ENCODE results near the gene SLC10A3.

The SLC10A3 gene

DNA sequence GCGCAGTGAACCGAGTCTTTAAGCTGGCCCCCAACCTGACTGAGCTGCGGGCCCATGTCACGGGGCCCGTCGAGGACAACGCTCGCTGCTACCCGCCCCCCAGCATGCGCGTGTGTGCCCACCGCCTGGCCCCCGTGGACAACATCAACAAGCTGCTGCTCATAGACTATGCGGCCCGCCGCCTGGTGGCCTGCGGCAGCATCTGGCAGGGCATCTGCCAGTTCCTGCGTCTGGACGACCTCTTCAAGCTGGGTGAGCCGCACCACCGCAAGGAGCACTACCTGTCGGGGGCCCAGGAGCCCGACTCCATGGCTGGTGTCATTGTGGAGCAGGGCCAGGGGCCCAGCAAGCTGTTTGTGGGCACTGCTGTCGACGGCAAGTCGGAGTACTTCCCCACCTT is 30.1 kb downstream of the SLC10A3 start:
- no peak for DNase-seq

DNA sequence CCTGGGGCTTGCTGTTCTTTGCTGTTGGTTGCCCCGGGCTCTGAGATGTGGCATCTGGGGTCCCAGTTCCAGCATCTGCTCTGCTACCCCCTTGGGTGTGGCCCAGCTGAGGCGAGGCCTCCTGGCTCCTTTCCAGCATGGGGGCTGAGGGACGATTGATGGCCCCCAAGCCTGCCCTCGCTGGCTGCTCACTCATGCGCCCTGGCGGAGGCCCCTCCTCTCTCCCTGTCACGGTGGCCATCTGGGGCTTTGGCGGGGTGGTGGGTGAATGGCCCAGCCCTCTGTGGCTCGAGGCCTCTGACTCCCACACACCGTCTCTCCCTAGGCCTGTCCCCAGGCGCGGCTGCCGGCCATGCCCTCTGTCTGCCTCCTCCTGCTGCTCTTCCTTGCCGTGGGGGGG is 30.6 kb downstream of the SLC10A3 start:
- no peak for DNase-seq

- DNase-seq = no peak
Measured at GRCh38 chrX:154458954-154459778, 31.3 kb downstream of the SLC10A3 start.

DNA sequence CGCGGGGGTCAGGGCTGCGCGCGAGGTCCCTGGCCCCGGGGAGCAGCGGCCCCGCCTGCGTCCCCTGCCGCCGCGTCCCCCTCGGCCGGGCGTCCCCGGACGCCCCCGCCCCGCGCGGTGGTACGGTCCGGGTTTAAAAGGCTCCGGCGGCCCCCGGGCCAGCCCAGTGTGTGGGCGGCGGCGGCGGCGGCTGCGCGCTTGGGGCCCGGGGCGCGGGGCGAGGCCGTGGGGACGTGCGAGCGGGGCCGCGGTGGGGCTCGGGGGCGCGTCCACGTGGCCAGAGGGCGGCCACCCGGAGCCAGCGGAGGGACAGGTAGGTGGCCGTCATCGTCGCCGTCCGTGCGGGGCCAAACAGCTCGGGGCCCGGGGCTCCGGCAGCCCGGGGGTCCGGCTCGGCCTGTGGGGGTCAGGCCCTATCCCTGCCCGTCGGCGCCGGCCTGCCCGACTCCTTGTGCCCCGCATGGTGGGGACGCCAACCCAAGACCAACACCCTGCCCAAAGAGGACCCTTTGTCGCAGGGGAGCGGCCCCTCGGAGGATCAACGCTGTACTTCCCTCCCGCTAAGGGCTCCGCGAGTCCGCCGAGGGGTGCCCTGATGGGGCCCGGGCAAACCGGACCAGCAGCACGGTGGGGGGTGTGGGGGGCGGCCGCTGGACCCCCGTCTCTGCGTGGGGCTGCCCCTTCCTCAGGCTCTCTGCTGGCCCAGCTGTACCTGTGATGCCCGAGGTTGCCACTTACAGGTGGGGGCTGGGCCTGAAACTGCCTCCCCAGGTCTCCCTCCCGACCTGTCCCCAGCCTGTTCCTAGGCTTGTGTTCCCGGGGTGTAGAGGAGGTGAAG is 32.1 kb downstream of the SLC10A3 start, which contains the start of gene PLXNA3:
Gene PLXNA3 (plus strand): TSS at position 166 of the 838 bp plus-strand sequence. CDS start 1,903 bp downstream, outside the sequence.
- DNase-seq = no peak

DNA sequence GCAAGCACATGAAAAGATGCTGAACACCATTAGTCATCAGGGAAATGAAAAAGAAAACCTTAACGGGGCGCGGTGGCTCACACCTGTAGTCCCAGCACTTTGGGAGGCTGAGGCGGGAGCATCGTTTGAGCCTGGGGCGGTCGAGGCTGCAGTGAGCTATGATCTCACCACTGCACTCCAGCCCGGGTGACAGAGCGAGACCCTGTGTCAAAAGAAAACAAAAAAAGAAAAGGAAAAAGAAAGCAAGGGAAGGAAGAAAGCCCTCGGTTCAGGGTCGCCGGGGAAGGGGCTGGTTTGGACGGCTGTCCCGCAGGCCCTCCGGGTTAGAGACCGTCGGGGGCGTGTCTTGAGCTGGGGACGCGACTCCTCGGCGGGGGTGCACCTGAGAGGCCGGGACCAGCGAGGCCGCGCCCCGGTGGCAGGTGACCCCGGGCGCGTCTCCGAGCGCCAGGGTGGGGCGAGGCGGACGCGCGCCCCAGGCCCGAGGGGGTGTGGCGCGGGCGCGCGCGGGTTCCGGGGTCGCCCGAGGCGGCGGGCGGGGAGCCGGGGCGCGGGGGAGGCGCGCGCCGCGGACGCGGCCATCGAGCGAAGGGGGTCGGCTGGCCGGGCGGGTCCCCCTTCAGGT is 32.8 kb downstream of the SLC10A3 start:
- no peak for DNase-seq

DNA sequence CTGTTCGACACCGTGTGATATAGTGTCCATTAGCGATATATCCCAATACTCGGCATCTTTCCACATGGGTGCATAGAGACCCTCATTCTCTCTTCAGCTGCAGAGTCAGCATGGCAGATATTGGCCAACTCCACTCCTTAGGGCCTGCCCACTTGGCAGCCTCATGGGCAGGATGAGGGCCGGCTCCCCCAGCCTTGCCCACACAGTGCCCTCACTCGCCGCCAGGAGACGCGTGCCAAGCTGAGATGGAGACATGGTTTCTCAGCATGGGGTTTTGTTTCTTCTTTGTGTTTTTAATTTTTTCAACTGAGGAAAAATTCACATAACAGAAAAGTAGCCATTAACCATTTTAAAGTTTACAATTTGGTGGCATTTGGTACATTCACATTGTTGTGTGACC is 37.6 kb downstream of the SLC10A3 start:
- DNase-seq = no peak

GRCh38 chrX:154450312-154450711 is 40.1 kb downstream of the SLC10A3 start:
- DNase-seq = no peak

DNA sequence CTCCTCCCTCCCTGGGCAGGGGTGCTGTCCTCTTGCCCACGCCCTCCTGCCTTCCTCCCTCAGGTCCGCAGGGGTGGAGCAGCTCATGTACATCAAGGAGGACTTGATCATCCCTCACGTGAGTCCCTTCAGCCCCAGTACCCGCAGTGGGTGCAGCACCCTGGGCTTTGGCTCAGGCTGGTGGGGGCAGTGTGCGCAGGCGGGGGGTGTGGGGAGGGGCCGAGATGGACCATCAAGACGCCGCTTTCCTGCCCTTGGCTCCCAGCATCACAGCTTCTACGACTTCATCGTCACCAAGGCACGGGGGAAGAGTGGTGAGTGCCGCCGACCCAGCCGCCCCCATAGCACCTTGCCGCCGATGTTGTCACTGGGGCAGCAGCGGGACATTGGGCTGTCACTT is 40.8 kb downstream of the SLC10A3 start:
- no peak for DNase-seq

DNA sequence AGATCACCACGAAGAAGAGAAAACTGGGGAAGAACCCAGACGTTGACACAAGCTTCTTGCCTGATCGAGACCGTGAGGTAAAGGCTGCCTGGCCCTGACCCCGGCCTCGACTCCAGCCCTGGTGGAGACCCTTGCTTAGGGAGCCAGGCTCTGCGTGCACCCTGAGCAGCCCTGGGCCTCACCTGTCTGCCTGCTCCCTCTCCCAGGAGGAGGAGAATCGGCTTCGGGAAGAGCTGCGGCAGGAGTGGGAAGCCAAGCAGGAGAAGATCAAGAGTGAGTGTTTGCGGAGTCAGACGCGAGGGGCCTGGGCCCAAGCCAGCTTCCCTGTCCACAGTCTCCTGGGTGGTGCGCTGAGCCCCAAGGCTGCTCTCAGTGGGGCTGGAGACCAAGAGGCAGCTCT is 41.9 kb downstream of the SLC10A3 start:
- DNase-seq = no peak

- no peak for DNase-seq
Measured at GRCh38 chrX:154446430-154446829, 44.0 kb downstream of the SLC10A3 start.

DNA sequence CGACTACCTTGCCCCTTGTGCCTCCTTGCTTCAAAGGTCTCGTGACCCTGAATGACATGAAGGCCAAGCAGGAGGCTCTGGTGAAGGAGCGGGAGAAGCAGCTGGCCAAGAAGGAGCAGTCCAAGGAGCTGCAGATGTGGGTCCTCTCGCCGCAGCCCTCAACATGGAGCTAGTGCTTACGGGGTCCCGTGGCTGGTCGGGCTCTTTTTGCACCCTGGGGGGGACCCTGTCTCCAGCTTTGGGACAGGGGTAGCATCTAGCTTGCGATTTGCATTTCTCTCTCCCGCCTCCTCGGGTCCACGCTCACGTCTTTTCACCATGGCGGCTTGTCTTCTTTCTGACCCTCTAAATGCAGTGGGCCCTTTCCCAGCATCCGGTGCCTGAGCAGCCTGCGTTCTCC is 44.7 kb downstream of the SLC10A3 start:
- no peak for DNase-seq

DNA sequence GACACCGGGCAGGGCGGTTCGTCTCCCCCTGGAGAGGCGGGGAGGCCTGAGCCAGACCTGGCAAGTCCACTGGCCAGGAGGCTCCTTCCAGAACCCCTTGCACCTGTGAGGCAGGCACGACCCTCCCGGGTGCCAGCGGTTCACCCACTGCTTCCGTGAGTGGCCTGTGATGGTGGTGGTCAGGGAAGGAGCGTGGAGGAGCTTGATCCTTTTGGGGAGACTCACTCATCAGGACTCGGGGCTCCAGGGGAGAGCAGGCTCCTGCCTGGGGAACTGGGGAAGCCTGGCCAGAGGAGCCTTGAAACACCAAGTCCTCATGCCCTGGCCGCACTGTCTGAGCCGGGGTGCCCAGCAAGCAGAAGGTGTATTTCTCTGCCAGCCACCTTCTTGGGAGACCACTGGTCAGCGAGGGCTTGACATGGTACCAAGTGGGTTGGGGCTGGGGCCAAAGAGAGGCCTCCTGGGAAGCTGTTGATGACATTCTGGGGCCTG is 45.6 kb downstream of the SLC10A3 start:
- no peak for DNase-seq

DNA sequence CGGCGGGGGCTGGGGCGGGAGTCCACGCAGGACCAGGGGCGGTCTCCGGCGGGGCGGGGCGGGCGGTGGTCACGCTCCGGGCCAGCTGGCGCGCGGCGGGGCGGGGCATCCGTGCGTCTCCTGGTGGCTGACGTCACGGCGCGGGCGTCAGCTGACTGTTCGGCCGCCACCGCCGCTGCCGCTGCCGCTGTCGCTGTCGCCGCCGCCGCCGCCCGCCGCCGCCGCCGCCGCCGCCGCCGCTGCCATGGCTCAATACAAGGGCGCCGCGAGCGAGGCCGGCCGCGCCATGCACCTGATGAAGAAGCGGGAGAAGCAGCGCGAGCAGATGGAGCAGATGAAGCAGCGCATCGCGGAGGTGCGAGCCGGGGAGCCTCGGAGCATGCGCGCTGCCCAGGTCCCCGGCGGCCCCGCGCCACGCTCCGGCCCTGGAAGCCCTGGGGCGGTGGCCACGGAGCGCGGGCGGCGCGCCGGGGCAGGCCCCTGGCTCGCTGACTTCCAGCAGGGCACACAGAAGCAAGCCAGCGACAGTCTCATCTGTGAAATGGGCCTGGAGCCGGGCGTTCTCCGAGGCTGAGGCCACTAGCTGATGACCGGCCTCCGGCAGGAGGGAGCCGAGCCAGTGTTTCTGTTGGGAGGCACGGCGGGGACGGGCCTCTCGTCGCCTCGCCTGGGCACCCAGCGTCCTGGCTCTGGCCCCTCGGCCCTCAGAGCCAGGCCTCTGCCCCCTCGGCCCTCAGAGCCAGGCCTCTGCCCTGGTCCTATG is 46.3 kb downstream of the SLC10A3 start, which contains the start of gene FAM50A:
Gene FAM50A (plus strand): TSS at position 150 of the 763 bp plus-strand sequence. CDS start 95 bp downstream, at position 245.
- DNase-seq = peak; percentile 4

GRCh38 chrX:154443479-154443910 is 46.9 kb downstream of the SLC10A3 start:
- DNase-seq = no peak

DNA sequence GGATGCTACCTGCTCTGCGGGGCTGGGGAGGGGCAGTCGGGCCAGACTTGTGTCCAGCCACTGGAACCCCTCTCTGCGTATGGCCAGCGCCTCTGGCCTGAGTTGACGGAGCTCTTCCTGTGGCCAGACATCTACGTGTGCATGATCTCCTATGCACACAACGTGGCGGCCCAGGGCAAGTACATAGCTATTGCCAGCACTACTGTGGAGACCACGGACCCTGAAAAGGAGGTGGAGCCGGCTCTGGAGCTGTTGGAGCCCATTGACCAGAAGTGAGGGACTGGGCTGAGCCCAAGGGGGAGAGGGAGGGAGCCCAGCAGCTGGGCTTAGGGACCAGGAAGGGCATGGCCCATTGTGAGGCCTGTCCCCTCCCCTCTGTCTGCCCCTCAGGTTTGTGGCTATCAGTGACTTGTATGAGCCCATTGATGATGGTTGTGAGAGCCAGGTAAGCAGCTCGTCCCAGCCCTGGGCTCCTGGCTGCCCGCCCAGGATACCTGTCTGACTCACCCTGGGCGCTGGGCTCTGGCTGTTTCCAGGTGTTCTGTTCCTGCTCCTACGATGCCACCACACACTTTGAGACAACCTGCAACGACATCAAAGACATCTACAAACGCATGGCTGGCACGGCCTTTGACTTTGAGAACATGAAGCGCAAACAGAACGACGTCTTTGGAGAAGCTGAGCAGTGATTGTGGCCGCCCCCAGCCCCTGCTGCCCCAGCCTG is 48.3 kb downstream of the SLC10A3 start:
- DNase-seq = no peak

GRCh38 chrX:154441564-154441963 is 48.9 kb downstream of the SLC10A3 start:
- no peak for DNase-seq

DNA sequence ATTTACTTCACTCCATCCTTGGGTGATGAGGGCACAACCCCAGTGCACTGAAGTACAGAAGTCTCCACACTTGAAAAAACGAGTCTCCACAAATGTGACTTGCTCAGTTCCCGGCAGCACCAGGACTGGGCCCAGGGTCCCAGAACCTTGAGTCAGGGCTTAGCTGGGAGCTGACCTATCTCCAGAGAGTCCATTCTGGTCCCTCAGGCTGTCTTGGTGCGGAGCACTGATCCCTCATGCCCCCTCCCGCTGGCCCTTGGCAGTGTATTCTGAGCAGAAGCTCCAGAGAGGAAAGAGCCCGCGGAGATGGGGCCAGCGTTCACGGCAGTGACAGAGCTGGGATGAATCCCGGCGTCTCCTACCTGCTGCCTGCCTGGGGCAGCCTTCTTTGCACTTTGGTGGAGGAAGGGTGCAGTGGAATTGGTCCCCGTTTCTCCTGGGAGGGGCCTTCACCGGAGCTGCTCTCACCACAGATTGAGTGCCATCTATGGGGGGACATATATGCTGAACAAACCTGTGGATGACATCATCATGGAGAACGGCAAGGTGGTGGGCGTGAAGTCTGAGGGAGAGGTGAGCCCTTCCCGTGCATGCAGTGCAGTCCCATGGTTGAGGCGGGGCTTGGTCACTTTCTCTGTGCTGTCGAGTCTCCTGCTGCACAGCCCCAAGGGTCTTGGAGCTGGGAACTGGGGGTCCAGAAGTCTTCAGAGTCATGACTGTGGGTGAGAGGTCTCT is 49.6 kb downstream of the SLC10A3 start:
- no peak for DNase-seq

DNA sequence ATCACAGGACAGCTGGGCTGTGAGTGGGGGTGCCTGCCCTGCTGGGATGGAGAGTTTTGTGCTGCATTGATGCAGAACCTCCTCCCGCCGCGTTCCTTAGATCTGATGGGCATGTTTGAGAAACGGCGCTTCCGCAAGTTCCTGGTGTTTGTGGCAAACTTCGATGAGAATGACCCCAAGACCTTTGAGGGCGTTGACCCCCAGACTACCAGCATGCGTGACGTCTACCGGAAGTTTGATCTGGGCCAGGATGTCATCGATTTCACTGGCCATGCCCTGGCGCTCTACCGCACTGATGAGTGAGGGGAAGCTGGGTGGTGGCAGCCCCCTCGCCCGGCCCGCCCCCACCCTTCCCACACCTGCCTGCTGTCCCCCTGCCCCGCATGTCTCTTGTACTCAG is 50.6 kb downstream of the SLC10A3 start:
- DNase-seq = no peak

- DNase-seq = no peak
Measured at GRCh38 chrX:154437971-154438893, 52.2 kb downstream of the SLC10A3 start.

Data from kidney glomerular epithelial cell (primary cell).